DMS 273 (cell line): Measurements from ENCODE around the gene KRT34.
"Not testable (repeated sequence)": the region's sequence is repeated elsewhere in the genome, so short reads cannot be mapped to it uniquely, and the experiment has no call there.

Experiments
- DNase-seq: peaks from one replicate; lab custom pipeline; 2025; ENCODE audit not compliant: unreplicated experiment; lab: John Stamatoyannopoulos, UW

The KRT34 gene

DNA sequence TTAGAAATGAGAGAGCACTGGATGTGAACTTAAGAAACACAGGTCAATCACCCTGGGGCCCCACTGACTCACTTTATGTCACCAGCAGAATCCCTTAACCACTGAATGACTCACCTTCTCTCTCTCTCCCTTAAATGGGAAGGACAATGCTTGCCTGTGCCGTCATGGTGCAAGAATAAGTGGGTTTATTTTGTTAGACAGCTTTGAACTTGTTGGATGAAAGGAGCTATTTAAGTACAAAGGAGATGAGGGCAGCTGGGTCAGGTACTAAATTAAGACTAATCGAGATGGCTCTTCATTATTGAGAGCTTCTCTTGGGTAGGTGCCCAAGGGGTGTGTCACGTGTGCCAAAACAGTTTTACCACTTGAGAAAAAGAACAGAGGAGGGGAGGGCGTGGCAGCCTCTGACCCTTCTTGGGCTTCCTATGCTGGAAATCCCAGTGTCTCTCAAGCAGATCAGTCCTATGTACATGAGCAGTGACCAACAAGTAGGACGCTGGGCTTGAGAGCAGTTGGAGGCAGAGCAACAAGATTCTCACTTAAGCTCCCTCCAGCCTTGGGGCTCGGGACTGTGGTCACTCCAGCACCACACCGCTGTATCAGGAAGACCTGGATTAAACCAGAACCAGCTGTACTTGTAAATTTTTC lies 22.0 kb upstream of the KRT34 start:
- no peak for DNase-seq

DNA sequence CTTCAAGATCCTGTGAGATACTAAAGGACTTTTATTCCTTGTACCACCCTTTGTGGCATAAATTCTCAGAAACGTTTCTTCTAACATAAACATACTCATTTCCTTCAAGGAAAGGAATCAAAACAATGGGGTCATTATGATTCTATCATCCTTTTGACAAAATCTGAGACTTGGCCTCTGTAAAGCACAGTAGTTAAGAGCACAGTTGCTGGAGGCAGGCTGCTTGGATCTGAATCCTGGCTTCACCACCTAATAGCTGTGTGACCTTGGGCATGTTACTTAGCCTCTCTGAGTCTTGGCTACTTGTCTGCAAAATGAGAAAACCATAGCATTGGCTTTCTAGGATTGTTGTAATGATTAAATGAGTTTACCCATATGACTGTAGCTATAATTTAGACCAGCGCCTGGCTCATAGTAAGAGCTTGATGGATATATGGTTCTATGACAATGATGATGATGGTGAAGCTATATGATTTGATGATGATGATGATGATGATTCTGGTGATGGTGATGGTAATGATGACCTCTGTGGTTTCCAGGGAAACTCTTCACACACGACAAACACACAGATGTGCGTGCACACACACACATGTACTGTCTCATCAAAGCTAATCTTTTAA lies 21.4 kb upstream of the KRT34 start:
- no peak for DNase-seq

DNA sequence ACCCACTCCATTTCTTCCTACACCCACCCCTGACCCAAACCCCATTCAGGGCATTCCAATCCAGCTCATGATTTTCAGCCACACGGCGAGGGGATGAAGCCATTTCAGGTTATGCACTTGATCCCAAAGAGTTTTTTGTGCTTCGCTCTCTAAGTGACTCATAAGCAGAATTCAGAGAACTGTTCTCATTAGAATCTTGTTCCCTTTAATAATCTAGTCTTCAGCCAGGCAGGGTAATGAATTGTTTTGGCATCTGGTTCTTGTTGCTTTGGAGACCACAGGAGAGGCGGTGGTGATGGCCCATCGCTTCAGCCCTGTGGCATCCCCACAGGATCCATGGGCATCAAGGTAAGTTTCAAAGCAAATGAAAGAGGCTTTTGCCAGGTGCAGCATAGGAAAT lies 20.1 kb upstream of the KRT34 start:
- no peak for DNase-seq

DNA sequence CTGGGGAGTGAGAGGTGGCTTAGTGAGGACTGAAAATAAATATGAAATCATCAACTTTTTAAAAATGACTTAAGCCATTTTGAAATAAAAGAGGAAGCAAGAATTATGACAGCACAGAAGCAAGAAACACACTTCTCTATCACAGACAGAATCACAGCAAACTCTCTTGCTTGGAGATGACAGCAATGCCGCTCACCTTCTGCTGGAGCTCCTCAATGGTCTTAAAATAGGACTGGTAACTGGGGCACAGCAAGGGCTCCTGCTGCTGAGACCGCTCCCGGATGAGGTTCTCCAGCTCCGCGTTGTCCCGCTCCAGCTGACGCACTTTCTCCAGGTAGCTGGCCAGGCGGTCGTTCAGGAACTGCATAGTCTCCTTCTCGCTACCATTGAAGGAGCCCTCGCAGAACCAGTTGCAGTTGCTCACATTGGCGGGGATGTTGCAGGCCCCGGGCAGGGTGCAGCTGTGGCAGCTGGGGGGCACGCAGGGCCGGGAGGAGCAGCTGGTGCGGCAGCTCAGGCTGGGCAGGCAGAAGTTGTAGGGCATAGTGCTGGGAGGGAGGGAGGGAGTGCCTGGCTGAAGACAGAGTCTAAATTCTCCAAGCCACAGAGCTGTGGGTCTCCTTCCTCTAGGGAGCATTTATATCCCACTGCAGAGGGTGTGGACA lies 15.0 kb upstream of the KRT34 start, which contains the start of gene KRT31:
KRT31 (minus strand) TSS at position 613 of the 665 bp plus-strand sequence; CDS start at position 544, 69 bp downstream.
- DNase-seq, result no peak

DNA sequence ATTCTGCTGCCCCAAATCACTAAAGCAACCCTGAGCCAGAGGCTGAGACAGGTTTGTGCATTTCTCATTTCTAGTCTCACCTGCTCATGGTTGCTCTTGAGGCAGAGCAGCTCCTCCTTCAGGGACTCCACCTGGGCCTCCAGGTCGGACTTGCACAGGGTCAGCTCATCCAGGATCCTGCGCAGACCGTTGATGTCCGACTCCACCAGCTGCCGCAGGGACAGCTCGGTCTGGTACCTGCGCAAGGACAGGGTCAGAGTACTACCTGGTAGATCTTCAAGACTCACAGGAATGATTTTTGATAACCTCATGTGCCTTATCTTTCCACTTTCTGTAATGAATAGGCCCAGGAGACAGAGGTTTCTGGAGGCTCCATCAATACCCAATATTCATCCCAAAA lies 14.2 kb upstream of the KRT34 start:
- no peak for DNase-seq

DNA sequence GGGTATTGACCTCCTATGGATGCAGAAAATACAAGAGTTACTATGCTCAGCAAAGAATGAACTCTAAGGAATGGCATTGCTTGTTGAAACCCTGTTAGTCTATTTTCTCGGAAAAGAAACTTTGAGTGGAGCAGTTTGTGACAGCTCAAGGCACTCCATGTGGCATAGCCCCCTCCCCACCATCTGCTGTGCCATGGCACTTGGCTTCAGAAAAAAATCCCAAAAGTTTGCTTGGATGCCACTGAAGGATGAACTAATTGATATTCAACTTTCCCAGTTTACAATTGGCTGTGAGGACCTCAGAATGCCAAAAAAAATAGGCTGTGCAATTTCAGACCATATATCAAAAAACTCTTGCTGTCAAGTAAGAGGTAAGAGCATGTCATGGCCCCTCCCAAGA lies 13.5 kb upstream of the KRT34 start:
- no peak for DNase-seq

DNA sequence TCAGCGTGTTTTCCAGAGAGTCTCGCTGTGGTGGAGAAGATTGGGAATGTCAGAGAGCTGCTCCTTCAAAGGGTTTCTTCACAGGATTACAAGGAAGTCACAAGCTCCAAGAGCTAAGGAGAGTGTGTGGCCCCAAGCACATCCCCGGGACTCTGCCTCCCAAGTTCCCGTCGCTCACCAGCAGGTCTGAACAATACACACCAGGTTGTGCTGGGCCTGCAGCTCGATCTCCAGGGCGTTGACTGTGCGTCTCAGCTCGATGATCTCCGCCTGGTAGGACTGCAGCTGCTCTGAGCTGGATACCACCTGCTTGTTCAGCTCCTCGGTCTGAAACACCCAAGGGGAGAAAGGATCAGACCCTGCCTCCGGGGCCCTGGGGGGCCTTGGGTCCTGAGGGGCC lies 12.9 kb upstream of the KRT34 start:
- DNase-seq, result not testable (repeated sequence)

DNA sequence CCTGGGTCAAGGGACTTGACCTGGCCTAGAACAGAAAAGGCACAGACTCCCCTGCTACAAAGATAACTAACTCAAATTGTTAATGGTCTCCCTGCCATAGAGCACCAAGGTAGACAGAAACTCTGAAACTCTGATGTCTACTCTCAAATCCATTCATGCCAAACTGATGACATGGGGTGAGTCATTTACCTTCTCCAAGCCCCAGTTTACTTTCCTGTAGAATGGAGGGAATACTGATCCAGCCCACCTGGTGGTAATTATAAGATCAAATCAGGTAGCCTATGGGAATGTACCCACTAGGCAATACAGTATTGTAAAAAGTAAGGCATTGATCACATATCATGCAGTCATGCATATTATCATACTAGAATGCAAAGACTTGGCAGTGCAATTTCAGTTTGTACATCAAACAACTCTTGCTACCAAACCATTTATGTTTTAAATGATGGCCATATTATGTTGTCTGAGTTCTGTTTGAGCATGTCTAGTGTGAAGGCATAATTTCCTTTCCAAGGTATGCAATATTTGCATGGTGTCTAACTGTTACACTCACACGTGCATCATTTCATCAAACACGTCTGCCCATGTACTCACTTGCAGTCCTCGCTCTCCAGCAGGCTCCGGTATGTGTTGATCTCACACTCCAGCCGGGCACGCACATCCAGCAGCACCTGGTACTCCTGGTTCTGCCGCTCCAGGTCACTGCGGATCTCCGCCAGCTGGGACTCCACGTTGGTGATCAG lies 12.3 kb upstream of the KRT34 start:
- DNase-seq, result no peak

DNA sequence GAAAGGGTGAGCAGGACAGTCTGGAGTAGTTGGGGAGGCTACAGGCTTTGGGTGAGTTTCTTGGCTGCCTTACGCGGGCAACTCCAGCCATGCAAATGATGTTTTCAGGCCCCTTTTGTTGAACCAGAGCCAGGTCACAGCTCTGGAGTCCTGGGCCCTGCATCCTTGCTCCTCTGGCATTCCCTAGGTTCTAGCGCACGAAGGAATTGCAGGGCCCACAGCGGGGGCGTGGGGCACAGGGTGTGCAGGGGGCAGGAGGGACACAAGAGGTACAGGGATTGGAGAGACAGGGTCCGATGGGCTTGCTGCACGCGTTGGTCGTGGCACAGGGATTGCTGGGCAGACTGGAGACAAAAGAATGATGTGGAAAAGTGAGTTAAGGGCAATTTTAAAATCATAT lies 11.7 kb upstream of the KRT34 start:
- DNase-seq, result no peak

DNA sequence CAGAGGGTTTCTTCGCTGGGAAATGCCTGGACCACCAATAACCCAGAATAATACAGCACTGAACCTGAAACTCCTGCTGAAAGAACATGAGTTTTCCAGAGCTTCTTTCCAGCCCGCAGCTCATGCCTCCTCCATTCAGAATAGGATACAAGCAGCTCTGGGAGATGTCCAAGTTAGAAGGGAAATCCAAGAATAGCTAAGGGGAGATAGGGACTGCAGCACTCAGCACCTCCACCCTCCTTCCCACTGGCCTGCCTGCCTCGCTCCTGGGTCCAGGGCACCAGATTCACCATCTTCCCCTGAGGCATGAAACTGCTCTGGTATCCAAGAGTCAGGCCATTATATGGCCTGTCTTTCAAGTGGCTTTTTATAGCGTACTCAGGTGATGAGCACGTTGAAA lies 11.2 kb upstream of the KRT34 start:
- no peak for DNase-seq

DNA sequence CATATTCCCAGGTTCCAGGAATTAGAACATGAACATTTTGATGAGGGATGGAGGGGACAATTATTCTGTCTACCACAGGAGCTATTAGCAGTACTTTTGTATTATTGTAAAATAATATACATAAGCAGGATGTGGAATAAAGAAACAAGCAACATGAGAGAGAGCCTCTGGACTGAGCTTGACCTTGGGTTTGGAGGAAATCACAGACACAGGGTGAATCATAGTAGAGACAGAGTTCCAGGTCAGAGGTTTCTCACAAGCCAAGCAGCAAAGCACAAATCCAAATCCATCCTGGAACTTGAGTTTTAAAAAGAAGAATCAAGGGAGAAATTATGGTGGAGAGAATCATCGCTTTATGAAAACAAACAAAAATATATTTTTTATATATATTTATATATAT lies 10.2 kb upstream of the KRT34 start:
- DNase-seq, result no peak

DNA sequence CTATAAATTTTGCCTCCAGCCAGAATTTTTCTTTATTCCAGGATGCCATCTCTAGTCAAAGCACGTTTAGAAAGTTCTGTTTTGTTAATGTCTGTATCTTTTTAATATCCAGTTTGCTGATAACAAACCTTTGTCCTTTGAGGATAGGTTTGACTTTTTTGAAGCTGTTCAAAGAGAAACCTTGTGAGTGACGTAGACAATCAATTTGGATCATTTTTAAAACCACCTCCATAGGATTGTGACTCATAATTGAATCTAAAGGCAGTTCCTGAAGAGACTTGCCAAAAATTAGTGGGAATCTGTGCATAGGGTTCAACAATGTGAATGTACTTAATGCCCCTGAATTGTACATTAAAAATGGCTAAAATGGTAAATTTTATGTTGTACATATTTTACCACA lies 9.4 kb upstream of the KRT34 start:
- DNase-seq, result no peak

DNA sequence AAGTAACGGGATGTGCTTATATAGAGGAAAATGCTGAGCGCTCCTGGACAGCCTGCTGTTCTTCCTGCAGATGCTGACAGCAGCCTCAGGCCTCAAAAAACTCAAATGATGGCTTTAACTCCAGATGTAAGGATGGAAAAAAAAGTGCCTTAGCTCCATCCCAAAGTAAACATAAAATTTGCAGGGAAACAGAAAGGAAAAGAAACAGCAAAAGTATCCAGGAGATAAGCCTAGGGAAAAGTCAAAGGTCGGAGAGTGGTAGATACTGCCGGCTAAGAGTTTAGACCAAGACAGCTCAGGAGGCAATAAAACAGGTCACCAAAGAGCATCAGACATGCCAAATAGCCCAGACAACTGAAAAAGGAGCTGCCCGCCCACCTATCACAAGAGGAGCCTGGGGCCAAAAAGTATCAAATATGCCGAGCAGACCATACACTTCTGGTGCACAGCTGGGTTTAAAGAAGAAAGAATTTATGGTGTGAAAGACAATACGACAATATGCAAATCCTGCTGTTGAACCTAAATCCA lies 8.4 kb upstream of the KRT34 start:
- DNase-seq, result no peak

DNA sequence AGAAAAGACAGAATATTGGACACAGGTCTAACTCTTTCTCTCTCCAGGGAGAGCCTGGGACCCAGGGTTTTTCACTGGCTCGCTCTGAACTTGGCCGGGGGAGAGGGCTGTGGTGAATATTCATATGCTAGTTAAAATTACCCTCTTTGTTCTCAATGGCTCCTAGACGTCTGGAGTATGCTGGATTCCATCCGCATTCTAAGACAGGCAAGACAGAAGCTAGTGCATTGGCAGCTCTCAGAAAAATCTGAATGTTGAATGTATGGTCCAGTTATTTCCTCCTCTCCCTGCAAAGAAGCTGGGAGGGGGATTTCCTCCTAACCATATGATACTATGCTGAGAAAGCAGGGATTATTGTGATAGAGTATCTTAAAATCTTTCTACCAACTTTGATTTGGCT lies 5.6 kb upstream of the KRT34 start:
- DNase-seq, result no peak

DNA sequence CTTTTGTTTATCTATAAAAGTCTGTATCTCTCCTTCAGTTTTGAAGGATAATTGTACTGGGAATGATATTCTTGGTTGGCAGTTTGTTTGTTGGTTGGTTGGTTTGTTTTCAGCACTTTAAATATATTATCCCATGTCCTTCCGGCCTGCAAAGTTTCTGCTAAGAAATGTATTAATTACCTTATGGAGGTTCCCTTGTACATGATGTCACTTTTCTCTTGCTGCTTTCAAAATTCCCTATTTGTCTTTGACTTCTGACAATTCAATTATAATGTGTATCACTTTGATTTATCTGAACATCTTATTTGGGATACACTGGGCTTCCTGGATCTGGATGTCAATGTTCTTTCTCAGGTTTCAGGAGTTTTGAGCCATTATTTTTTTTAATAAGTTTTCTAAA lies 4.1 kb upstream of the KRT34 start:
- no peak for DNase-seq

DNA sequence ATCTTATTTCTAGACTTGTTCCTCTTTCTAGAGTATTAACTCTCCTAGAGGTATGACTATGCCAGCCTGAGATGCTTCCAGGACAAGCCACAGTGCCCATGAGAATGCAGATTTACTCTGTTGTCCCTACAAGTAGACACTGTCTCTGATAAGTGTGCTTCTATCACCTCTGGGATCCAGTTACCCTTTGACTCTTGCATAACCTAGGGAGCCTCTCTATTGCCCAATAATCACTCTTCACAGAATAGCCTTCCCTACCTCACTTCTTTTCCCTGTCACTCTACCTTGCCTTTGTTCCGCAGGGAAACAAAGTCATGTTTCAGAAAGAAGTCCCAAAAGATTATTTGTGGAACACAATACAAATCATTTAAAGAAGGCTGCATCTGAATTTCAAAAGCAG lies 1.6 kb upstream of the KRT34 start:
- DNase-seq, result no peak

DNA sequence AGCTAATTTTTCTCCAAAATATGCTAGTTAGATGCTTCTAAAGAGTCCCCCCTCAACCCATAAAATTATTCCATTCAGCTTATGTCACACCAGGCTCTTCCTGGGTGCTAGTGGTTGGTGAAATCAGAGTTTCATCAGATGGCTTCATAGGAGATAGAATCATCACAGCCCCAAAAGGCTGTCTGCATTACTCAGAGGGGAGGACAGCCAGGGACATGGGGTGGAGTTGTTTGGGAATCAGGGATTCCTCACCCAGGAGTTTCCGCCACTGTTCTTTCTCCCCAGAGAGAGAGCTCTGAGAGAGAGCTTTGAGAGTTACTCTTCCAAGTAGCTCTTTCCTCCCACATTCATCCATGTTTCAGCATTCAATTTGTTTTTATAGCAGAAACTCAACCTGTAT lies 288 bp upstream of the KRT34 start:
- no peak for DNase-seq

DNA sequence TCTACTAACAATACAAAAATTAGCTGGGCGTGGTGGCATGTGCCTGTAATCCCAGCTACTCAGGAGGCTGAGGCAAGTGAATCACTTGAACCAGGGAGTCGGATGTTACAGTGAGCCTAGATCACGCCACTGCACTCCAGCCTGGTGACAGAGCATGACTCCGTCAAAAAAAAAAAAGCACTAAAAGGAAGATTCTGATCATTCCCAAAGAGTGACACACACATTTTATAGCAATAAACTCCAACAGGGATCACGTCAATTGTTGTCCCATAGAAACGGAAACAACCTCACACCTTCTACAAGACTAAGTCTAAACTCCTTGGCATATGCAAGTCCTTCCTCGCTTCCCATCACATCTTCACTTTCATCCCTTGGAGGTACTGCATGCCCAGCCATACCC lies 2.0 kb downstream of the KRT34 start:
- not testable (repeated sequence) for DNase-seq

DNA sequence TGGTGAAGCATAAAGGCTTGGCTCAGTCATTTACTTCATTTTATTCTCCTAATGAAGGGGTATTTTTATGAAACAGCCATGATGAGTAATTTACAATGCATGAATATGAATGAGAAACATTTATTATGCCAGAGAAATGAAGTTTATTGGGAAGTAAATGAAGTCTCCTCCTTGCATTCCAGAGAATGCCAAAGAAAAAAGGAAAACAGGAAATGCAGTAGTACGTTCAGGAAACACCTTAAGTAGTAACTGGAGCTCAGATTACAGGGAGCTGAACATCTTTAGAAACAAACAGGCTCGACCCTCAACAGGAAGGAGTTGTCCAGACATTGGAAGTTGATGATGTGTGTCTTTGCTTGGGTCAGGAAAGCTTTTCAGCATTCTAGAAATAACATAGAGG lies 4.6 kb downstream of the KRT34 start:
- no peak for DNase-seq

DNA sequence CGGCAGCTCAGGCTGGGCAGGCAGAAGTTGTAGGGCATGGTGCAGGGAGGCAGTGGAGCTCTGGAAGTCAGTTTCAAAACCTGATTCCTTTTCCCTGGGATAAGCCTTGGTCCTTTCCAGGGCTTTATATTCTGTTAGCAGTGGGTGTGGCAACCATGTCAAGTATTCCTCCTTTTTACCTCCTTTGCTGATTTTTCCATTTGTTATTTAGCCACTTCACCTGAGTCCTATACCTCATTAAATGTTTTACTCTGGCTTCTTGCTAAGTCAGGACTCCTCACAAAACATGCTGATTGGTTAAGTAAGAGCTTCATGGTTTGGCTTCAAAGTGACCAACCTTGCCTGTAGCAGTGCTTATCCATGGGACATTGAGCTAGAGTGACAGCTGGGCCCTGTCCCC lies 12.4 kb downstream of the KRT34 start, which contains the start of gene KRT33B:
KRT33B (minus strand) TSS at position 101 of the 400 bp plus-strand sequence; CDS start at position 38, 63 bp downstream.
- no peak for DNase-seq

DNA sequence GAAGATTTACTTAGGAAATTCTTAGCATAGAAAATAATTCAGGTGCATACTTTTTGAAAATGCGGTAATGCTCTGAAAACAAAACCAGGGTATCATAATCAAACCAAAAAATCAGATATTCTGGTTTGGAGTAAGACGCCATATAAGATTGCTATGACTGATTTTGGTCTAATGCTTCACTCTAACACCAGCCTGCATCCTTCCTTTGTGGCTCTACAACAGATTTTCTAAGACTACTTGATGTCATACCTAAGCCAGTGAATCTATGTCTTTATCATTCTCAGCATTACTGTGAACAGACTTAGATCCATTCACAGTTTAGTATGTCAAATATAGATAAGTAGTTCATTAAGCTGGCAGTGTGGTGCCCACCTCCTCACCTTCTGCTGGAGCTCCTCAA lies 13.1 kb downstream of the KRT34 start:
- DNase-seq, result no peak
